Kidney tubule cell (primary cell): ENCODE measurements around the gene GALNT13.

Experiments
- DNase-seq: peaks from one replicate; pipeline ENCODE4 v3.0.0-alpha.2; 2018; ENCODE audit warnings: low spot score

GALNT13 gene

DNA sequence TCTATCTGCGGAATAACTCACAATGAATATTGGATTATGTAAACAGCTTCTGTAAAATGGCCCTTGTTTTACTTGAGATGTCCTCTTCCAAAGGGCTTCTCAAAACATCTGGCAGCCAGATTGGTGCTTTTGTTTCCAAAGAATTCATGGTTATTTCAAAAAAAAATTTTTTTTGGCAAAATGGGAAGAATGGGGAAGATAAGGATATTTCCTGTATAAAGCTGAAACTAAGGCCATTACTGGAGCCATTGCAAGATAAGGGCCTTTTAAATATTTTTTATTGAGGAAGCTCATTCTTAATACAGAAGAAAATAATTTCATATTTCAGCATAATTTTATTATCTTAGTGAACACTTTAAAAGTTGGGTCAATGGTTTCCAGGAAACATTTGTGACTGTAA, 259.1 kb downstream of the GALNT13 start:
- no peak for DNase-seq

DNA sequence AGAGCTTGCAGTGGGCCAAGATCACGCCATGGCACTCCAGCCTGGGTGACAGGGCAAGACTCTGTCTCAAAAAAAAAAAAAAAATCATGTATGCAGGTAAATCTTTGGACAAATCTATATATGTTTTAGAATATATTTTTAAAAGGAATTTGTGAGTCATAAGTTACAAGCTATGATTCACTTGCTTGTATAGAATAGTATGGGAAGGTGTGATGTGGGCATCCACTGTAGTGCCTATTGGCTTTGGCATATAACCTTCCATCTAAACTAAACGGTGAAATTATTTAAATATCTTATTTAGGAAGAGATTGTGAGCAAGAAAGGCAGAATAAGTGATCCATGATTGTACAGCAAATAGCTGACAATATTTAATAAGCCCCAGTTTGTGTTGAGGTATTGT, 261.1 kb downstream of the GALNT13 start:
- no peak for DNase-seq

DNA sequence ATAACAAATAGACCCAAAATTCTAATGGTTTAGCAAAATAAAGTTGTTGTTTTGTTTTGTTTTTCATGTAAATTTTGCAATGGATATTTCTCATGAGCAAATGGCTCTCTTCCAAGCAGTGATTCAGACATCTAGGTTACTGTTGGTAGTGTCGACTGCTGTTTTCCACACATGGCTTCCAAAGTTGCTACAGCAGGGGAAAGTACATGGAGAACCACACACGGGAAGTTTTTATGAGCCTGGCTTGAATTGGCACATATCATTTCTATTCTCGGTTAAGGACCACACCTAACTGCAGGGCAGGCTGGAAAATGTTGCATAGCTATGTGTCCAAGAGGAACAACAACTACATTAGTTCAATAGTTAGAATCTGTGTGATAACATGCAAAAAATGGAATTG, 262.1 kb downstream of the GALNT13 start:
- no peak for DNase-seq

DNA sequence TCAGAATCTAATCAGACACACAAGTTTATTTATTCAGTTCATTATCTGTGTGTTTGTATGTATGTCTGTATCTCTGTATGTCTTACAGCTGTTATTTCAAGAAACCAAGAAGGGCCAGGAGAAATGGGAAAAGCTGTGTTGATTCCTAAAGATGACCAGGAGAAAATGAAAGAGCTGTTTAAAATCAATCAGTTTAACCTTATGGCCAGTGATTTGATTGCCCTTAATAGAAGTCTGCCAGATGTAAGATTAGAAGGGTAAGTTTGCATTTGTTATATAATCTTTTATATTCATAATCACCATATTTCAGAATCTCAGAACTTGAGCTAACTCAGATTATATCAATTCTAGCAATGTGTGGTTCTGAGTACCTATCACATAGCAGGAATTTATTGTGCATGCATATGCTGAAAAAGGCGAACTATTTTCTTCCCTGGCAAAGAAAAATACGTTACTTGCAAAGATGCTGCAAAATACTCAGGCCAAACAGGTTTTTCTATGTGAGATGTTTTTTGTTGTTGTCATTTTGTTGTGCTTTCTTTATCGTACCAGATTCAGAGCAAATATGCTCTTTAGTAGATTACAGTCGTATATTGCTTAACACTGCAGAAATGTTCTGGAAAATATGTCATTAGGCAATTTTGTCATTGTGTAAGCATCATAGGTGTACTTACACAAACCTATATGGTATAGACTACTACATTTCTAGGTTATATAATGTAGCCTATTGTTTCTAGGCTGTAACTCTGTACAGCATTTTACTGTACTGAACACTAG, 268.7 kb downstream of the GALNT13 start:
- no peak for DNase-seq

DNA sequence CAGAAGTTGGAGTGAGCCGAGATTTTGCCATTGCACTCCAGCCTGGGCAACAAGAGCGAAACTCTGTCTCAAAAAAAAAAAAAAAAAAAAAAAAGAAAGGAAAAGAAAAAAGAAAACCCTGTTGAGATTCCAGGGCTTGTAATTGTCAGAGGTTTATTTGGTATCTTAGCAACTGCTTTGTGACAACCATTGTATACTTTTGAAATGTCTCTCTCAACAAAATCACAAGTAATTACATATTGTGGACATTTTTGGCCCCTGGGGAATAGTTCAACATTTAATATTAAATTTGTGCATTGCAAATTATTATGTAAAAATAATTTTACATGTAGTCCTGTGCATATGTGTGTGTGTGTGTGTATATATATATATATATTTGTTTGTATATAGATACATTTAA, 270.8 kb downstream of the GALNT13 start:
- no peak for DNase-seq

DNA sequence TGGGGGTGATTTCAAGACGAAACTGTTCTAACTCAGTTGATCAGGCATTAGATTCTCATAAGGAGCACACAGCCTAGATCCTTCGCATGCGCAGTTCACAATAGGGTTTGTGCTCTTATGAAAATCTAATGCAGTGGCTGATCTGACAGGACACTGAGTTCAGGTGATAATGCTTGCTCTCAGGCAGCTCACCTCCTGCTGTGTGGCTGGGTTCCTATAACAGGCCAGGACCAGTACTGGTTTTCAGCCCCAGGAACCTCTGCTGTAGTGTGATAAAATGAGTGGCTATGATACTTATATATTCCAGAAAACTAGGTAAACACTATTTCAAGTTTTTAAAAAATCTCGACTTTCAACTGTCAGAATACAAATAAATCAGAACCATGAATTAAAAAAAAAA, 271.4 kb downstream of the GALNT13 start:
- no peak for DNase-seq

DNA sequence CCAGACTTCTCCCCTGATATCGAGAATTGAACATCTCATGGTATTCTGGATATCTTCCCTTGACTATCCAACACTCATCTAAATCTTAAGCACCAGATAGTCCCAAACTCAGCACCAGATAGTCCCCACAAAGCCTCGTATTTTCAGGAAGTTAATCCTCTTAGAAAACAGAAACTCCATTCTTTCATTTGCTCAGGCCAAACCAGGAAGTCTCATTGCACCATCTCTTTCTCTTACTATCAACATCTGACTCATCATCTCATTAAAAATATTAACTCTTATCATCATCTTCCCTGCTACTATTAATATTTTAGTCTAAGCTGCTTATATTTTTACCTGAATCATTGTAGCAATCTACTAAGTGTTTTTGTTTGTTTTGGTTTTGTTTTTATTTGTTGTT, 286.4 kb downstream of the GALNT13 start:
- DNase-seq: no peak

DNA sequence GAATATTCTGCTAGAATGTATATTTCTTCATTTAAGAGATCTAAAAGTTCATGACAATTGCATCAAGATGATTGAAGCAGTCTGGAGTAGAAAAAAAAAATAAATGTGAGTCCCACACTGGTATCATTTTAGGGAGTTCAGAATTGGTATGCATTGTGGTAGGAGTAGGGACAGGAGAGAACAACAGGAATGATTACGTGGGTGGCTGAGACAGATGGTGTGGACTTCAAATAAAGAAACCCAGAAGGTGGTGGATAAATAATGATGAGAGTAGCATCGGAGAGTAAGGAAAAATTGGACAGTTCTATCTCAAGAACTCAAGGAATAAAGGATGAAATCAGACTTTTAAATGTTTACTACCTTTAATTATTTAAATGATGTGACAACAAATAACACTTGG, 289.6 kb downstream of the GALNT13 start:
- DNase-seq: no peak

DNA sequence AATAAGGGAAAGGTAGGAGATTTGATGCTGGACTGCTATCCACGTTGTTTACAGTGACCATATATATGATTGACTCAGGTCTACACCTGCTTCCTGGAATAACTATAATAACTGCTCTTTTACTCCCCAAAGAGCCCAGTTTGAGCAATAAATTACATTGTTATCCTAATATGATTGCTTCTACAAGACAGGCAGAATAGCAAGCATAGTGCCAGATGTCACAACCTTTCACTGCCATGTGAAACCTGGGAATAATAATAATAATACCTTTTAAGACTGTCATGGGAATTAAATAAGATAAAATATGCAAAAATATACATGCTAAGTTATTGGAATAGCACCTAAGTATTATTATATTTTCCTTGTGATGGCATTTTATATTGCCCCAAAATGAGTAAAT, 298.7 kb downstream of the GALNT13 start:
- DNase-seq: no peak

DNA sequence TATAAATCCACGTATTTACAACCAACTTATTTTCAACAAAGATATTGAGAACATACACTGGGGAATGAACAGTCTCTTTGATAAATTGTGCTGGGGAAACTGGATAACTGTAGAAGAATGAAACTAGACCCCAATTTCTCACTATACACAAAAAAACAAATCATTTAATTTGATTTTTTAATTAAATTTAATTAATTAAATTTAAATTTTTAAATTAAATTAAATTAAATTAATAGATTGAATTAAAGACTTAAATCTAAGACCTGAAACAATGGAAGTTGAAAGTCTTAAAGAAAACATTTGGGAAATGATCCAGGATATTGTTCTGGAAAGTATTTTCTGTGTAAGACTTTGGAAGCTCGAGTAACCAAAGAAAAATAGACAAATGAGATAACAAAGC, 301.4 kb downstream of the GALNT13 start:
- DNase-seq: no peak

DNA sequence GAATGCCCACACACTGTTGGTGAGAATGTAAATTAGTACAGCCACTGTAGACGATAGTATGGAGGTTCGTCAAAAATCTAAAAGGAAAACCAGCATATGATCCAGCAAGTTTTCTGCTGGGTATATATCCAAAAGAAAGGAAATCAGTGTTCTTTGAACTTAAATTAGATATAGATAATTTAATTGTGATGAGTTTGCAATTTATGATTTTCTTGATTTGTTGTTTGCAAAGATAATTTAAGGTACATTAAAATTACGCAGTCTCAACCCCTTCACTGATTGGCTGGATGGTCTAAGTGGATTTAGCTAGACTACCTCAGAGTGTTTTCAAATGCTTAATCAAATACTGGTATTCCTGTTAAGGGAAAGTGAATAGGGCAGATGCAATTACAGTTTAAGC, 302.2 kb downstream of the GALNT13 start:
- DNase-seq: no peak

DNA sequence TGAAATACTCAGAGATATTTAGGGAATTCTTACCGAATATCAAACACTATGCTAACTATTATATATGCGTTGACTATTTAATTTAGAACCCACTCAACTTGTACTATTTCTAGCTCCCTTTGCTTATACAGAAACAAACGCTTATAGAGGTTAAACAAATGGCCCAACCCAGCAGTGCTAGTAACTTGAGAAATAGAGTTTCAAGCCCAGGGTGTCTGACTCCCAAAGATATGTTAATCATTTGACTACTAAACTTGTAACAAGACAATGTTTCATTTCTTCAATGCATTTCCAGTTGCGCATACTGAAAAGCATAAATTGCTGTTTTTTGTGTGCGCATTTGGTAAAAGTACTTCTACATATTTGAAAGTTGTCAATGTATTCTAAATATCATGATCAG, 310.3 kb downstream of the GALNT13 start:
- DNase-seq: no peak

DNA sequence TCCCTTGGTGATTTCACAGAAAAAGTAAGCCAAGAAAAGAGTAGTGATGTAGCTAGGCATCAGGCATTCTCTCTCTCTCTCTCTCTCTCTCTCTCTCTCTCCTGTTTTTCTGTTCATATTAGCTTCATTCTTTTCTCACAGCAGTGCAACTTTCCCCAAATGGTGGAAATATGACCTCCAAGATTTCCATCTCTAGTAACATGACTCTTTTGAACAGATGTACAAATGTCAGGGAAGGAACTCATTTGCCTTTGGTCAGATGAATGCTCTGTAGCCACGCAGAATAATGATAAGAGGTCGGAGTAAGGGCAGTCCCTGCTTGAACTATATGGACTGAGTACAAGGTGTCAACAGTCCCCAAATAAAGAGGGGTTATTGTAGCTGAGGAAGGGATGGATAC, 316.2 kb downstream of the GALNT13 start:
- no peak for DNase-seq

DNA sequence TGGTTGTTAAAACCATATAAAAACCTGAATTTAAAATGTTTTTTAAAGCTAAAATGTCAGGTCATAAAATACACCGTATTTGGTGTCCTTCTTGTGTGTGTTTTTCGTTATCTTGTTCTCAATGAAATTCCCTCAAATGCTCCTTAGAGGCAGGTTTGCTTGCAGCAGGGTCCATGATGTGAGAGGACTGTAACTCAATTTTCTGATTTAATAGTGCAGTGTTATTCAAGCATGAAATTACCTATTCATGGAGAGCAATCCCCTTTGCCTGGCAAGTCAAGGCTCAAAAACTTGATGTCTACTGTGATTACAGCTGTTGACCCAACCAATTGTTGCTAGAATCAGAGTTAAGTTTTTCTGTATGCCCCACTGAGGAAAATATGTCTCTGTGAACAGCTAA, 318.2 kb downstream of the GALNT13 start:
- DNase-seq: no peak

DNA sequence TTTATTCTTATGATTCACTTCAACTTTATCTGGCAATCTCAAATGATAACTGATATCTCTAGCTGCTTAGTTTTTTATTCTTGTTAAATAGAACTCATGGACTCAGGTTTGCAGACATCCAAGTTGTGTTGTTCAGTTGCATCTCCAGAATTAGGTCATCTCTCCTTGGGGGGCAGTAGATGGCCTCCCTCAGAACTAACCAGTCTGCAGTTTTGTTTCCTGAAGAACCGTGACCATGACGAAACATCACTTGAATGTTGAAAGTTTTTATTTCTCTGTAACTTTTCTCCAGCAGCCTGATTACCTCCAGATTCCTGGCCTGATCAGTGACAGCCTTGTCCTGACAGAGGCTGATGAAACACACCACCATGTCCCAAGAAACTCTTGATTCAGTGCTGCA, 321.5 kb downstream of the GALNT13 start:
- no peak for DNase-seq

DNA sequence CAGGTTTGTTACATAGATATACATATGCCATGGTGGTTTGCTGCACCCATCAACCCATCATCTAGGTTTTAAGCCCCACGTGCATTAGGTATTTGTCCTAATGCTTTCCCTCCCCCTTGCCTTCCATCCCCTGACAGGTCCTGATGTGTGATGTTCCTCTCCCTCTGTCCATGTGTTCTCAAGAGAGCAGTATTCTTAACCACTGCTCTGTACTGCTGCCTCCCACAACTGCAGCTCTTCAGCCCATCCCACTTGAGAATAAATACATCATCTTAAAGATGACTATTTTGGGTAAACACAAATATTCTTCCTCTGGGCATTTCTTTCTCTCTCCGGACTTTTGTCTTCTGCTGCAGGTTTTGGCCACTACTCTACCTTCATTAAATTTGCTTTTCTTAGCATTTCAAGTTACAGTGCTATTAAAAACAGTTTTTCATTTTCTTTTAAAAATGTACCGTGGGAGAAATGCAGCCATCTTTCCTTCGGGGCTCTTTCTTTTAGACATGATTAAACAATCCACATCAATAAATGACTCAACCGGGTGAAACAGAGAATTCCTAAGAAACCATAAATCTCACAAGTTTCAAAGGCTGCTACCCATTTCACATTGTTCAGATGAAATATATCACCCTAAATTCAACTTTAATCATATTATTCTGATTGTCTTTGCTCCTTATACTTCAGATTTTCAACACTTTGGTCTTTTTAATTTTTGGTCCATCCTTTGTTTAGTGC, 323.4 kb downstream of the GALNT13 start:
- DNase-seq: no peak

DNA sequence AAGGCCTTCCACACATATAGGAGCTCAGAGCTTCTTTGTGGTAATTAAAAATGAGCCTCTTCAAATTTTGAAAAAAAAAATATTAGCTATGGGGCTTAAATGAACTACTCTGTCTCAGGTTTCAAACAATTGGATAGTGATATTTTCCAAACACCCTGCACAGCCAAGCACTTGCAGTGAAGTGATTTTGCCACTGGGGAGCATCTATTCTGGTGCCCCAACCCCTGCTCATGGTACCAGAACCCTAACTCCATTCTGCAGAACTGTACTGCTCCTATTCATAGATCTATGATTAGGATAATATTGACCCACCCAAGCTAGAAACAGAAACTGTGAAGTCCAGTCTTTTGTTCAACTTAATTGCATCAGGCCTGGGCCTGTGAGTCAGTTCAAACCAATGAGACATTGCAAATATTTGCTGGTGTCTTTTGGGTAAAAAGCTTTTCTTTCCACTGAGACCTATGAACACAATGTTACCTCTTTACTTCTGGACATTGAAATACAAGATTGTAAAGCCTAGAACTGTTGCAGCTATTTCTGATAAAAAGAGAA, 324.0 kb downstream of the GALNT13 start:
- DNase-seq: no peak

DNA sequence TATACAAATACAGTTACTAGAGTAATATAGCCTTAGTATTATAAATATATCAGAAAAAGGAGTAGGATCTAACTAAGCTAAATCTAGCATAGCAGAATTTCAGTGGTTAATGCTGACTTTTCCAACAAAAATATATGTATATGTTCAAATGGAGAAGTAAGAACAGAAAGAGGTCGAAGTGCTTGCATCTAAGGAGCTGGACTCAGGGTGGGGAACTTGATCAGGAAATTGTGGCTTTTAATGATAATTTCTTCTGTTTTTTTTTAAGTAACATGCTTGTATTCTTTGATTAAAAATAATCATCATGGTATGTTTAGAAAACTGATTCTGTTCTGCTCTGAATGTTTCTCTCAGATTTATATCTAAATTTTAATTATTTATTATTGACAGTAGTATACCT, 327.1 kb downstream of the GALNT13 start:
- DNase-seq: no peak

DNA sequence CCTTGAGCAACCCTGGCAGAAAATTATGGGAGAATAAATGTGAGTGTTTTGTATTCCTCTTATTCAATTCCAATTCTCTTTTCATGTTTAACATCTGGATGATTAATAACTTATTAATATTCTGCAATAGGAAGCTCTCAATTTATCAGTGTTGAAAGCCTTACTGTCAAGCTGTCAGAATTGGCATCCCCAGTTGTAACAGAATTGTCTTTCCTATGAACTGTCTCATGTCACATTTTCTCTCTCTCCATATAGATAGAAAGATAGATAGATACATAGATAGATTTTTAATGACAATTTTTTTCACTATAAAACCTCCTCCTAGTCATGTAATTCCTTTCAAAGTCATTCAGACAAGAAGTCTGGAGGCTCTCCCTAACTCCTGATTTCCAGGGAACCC, 331.5 kb downstream of the GALNT13 start:
- no peak for DNase-seq

DNA sequence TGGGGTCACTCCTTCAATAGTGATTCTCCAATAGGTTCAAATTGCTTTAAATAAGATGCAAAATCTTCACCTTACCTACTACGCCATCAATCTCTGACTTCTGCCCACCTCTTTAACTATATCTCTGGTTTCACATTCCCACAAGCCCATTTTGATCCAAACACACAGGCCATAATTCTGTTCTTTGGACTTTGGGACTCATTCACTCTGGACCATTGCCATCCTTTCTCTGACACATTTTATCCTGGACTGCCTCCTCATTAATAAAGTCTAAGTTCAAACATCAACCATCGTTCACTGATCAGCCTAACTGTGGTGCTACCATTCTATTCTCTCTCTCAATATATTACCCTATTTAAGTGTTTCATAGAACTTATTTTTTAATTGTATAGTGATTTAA, 332.2 kb downstream of the GALNT13 start:
- DNase-seq: no peak

DNA sequence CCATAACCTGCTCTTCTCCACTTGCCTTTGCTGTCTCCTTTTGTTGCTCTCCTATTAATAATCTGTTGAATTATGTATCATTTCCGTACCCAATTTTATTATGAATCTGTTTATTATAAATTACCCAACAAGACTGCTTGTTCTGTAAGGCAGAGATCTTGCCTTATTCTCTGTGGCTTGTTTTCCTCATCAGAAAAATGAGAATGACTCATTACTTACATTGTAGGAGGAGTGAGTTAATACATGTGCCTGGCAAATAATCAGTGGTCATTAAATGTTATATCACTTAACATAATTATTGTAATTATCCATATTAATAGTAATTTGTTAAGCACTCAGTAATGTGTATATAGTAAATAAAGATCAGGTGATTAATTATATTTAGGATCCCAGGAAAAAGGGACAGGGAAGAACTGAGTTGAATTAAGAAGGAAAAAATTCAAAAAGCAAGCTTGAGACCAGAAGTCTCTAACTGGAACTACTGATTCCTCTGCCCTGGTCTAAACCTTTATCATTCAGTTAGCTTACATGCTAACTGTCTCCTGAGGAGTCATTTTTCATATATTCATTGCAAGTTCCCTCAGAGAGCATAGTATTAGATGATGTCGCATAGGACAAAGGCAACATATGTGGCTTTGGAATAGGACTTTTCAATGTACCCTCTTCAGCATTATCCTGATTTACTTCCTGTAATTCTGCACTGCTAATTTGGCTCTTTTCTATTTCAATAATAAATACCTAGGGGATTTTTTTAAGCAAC, 335.7 kb downstream of the GALNT13 start:
- DNase-seq: no peak

DNA sequence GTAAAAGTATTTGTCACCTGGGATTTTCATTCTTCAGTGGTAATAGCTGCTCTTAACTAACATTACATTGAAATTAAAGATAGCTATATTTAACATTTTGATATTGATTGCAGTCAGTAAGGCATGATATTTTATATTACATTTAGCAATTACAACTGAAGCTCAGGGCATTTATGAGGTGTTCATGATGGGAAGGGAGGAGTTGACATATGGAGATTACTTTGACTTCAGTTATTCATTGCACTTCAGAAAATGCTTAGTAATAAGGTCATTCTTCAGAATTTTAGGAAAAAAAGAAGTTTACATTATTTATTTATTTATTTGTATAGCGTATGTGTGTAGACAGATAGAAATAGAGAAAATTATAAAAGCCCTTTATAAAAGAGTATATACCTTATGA, 352.0 kb downstream of the GALNT13 start:
- DNase-seq: no peak

DNA sequence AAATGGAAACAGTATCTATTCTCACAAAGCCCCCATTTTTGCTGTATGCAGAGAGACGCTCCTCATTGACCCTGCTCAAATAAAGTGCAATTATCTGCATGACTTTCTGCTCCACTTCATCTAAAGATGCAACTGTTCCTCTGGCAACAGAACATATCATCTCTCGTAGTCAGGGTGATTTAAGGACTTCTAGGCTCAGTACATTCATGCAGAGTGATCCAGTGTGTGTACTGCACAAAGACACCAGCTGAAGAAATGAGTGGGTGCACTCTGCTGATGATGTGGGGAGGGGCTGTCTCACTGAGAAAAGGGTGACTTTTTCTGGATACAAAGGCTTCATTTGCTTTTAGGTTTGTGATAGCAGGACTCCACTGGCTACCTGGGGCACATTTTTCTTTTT, 355.2 kb downstream of the GALNT13 start:
- DNase-seq: no peak
